A673 (cell line): ENCODE measurements around the gene DLG5. TPM values are rescaled to one million over a fixed set of nuclear protein-coding genes. Genes with fewer than 3 reads are reported as not detected.

Experiments
- BruUV-seq: library from RNA; stranded (reverse); fragments of 400-500 nt; replicated peaks from 2 replicates; lab custom pipeline; 2021; lab: Mats Ljungman, UMichigan
- CTCF ChIA-PET: fragments of 300-600 bp; sonication (Branson Sonifier 250); formaldehyde crosslinking; loops from one replicate; lab custom pipeline; 2022; ENCODE audit warnings: antibody characterized with exemption; lab: Charles Lee
- POLR2A ChIA-PET: fragments of 300-600 bp; sonication (Branson Sonifier 250); formaldehyde crosslinking; loops from one replicate; lab custom pipeline; 2022; ENCODE audit warnings: antibody characterized with exemption; ENCODE audit not compliant: low non-redundant PET; lab: Charles Lee
- DNase-seq: peaks from one replicate; pipeline ENCODE4 v3.0.0-alpha.2; 2015; ENCODE audit warnings: low spot score
- H3K27ac ChIP-seq: fragments of 200-600 bp; sonication (generic); 2 replicates; pipeline ENCODE4 v1.5.1; 2016; ENCODE audit warnings: mixed run types, low read depth, mild to moderate bottlenecking, mixed read lengths, antibody characterized with exemption, low read length; ENCODE audit not compliant: poor library complexity, severe bottlenecking
- H3K27me3 ChIP-seq: fragments of 200-600 bp; sonication (generic); replicated peaks from 2 replicates; pipeline ENCODE4 v1.6.1; 2017; ENCODE audit warnings: mixed run types, low read depth, mild to moderate bottlenecking, mixed read lengths, antibody characterized with exemption, low read length; ENCODE audit not compliant: insufficient read depth, poor library complexity
- H3K36me3 ChIP-seq: fragments of 200-600 bp; sonication (generic); 2 replicates; pipeline ENCODE4 v1.6.1; 2016; ENCODE audit warnings: mixed run types, mild to moderate bottlenecking, mixed read lengths, antibody characterized with exemption, low read length; ENCODE audit not compliant: insufficient read depth, poor library complexity, severe bottlenecking
- H3K4me1 ChIP-seq: fragments of 200-600 bp; sonication (generic); 2 replicates; pipeline ENCODE4 v1.6.1; 2017; ENCODE audit warnings: mixed run types, mild to moderate bottlenecking, mixed read lengths, antibody characterized with exemption, low read length; ENCODE audit not compliant: insufficient read depth, poor library complexity, severe bottlenecking
- H3K4me3 ChIP-seq: fragments of 200-600 bp; sonication (generic); 2 replicates; pipeline ENCODE4 v1.5.1; 2016; ENCODE audit warnings: low read depth, mixed run types, mild to moderate bottlenecking, mixed read lengths, low read length; ENCODE audit not compliant: poor library complexity, severe bottlenecking
- H3K9me3 ChIP-seq: fragments of 200-600 bp; sonication (generic); 2 replicates; pipeline ENCODE4 v1.6.1; 2016; ENCODE audit warnings: mixed run types, low read depth, mild to moderate bottlenecking, mixed read lengths, antibody characterized with exemption, low read length; ENCODE audit not compliant: poor library complexity, severe bottlenecking
- EZH2 ChIP-seq: fragments of 200-600 bp; sonication (generic); IDR thresholded peaks from 2 replicates; pipeline ENCODE4 v1.6.1; 2017; ENCODE audit warnings: borderline replicate concordance, low read depth, mild to moderate bottlenecking, mixed read lengths, antibody characterized with exemption, low read length; ENCODE audit not compliant: poor library complexity, severe bottlenecking
- intact Hi-C: fragments of 100-400 bp; cut with micrococcal nuclease; formaldehyde crosslinking; loops from one replicate; pipeline ENCODE4 v1.10.0; 2022; ENCODE audit not compliant: unreplicated experiment
- total RNA-seq: library from RNA; stranded (reverse); gene quantifications from 2 replicates; pipeline ENCODE4 v1.2.3, GENCODE V29; 2021
- TF ChIP-seq, protein P1 (sequence below): fragments of 300-800, 200-600 bp; sonication (generic); conservative IDR thresholded peaks from 2 replicates; pipeline ENCODE4 v1.5.1; 2017; ENCODE audit warnings: low read depth, mild to moderate bottlenecking, antibody characterized with exemption, low read length, moderate library complexity, mixed read lengths

Gene DLG5
- total RNA-seq, 1 experiment from 2014 or later: 44.0 TPM

DNA sequence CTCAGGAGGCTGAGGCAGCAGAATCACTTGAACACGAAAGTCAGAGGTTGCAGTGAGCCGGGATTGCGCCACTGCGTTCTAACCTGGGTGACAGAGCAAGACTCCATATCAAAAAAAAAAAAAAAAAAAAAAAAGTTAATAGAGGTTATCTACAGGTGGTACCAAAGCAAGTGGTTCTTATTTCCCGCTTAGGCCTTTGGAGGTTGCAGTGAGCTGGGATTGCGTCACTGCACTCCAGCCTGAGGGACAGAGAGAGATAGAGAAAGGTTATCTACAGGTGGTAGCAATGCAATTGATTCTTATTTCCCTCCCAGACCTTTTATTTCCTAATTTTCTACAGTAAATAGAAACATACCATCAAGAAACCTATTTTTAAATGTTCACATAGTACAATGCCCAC lies 98.2 kb downstream of the DLG5 start:
- H3K9me3 ChIP-seq: no peaks in the 10 kb centered on the region
- intact Hi-C loops: no loop called here
- H3K4me1 ChIP-seq: no peaks in the 10 kb centered on the region
- H3K36me3 ChIP-seq: peaks cover 7% of the 10 kb centered on the region
- ChIA-PET POLR2A (no interaction called here), CTCF (no interaction called here)
- H3K27me3 ChIP-seq: no peaks in the 10 kb centered on the region
- H3K4me3 ChIP-seq: no peak overlapping the region
- TF ChIP-seq, protein P1, sequence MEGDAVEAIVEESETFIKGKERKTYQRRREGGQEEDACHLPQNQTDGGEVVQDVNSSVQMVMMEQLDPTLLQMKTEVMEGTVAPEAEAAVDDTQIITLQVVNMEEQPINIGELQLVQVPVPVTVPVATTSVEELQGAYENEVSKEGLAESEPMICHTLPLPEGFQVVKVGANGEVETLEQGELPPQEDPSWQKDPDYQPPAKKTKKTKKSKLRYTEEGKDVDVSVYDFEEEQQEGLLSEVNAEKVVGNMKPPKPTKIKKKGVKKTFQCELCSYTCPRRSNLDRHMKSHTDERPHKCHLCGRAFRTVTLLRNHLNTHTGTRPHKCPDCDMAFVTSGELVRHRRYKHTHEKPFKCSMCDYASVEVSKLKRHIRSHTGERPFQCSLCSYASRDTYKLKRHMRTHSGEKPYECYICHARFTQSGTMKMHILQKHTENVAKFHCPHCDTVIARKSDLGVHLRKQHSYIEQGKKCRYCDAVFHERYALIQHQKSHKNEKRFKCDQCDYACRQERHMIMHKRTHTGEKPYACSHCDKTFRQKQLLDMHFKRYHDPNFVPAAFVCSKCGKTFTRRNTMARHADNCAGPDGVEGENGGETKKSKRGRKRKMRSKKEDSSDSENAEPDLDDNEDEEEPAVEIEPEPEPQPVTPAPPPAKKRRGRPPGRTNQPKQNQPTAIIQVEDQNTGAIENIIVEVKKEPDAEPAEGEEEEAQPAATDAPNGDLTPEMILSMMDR: no peak
- TF ChIP-seq EZH2: no peak
- H3K27ac ChIP-seq: no peak overlapping the region
- no TSS peak for BruUV-seq
- no peak for DNase-seq

- Histone ChIP-seq H3K4me1 (no peaks in the 10 kb centered on the region), H3K4me3 (no peak overlapping the region), H3K9me3 (no peaks in the 10 kb centered on the region), H3K36me3 (peaks cover 7% of the 10 kb centered on the region), H3K27me3 (no peaks in the 10 kb centered on the region), H3K27ac (no peak overlapping the region)
- ChIA-PET CTCF (no interaction called here), POLR2A (no interaction called here)
- TF ChIP-seq, protein P1: no peak
- TF ChIP-seq EZH2: no peak
- DNase-seq: no peak
- intact Hi-C loops: no loop called here
- BruUV-seq: no TSS peak
Observed at GRCh38 chr10:77827366-77827765, 99.2 kb downstream of the DLG5 start.

DNA sequence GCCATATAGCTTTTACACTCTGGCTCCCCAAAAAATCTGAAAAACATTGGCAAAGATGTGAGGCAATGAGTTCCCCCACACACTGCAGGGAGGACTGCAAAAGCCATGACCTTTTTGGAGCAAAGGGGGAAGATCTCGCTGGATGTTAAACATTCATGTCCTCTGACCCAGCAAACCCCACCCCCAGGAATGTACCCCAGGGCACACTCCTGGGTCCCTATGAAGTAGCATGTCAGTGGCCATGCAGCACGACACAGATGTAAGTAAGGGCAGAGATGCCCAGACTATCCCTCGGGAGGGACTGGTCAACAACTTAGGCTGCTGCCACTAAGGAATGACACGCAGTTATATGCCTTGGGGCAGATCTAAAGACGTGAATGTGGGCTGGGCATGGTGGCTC lies 100.6 kb downstream of the DLG5 start:
- BruUV-seq: no TSS peak
- no peaks in the 10 kb centered on the region for H3K9me3 ChIP-seq
- H3K36me3 ChIP-seq: peaks cover 12% of the 10 kb centered on the region
- no peaks in the 10 kb centered on the region for H3K4me1 ChIP-seq
- intact Hi-C loops: no loop called here
- H3K27ac ChIP-seq: no peak overlapping the region
- CTCF ChIA-PET: no interaction called here
- POLR2A ChIA-PET: no interaction called here
- DNase-seq: no peak
- no peaks in the 10 kb centered on the region for H3K27me3 ChIP-seq
- TF ChIP-seq, protein P1: no peak
- no peak for TF ChIP-seq EZH2
- no peak overlapping the region for H3K4me3 ChIP-seq
